HG03066 (cell line): ENCODE results near the gene MPZL1.

Experiments
- ATAC-seq: cut with Tn5 transposase; IDR thresholded peaks from one replicate; pipeline ENCODE4 v1.9.1; 2021; ENCODE audit warnings: low read depth; ENCODE audit not compliant: unreplicated experiment

The MPZL1 gene

DNA sequence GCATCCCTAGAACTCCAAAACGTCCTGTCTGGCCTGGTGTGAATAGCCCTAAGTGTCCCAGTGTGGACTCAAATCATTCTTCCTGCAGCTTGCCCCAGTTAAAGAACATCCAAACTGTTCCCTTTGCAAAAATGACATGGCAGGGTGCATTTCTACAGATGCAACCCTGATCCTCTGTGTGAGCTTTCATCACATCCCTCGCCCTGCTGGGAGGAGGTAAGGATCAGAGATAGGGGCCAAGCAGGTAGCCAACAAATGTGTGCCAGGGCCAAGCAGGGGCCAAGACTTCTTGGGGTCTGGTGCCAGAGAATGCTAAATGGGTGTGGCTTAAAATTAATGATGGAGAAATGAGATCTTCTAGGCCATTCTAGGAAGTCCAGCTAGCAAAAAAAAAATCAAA lies 27.1 kb upstream of the MPZL1 start:
- no peak for ATAC-seq

- no peak for ATAC-seq
These were observed 26.6 kb upstream of the MPZL1 start for GRCh38 chr1:167695147-167695546.

DNA sequence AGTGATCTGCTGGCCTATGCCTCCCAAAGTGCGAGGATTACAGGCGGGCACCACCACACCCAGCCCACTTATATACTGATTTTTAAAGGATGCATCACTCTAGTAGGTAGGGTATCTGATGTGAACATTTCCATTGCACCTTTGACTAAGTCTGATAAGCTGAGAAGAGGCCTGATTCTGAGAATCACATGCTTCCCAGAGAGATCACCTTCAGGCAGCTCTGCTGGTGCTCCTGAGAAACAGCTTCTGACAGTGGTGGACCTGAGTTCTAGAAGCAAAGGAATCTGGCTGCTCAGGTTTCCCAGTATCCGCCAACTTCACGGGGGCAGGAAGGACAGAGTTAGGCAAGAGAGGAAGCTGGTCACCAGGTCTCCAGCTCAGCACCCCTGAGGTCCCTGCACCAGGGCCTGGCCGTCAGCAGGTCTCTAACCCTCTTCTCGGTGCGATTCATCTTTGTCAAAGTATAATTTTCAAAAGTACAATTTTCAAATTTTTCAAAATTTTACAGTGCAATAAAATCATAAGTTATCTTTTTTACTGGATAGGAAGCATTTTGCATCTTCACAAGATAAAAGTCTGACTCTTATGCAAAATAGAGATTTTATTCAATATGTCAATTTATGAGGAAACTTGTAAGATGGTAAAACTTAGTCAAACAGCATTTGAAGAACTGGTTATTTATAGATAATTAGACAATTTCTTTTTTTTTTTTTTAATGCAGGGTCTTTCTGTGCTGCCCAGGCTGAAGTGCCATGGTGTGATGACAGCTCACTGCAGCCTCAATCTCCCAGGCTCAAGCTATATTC lies 25.8 kb upstream of the MPZL1 start:
- ATAC-seq = no peak

DNA sequence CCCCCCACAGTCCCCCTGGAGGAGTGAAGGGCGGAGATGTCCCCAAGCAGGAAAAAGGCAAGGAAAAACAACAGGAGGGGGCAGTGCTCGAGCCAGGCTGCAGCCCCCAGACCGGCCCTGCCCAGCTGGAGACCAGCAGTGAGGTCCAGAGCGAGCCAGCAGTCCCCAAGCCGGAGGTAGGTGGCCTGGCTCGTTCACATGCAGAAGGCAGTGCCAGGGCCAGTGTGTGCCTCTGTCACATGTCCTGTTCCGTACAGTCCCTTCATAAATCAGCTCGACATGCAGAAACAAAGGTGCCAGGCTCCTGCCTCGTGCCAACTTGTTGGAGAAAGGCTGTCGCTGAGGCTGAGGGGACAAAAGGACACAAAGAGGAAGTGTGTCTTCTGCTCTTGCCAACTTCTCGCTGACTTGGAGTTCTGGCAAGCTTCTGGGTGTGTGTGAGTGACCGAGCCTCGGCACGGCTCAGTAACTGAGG lies 24.1 kb upstream of the MPZL1 start:
- ATAC-seq = no peak

DNA sequence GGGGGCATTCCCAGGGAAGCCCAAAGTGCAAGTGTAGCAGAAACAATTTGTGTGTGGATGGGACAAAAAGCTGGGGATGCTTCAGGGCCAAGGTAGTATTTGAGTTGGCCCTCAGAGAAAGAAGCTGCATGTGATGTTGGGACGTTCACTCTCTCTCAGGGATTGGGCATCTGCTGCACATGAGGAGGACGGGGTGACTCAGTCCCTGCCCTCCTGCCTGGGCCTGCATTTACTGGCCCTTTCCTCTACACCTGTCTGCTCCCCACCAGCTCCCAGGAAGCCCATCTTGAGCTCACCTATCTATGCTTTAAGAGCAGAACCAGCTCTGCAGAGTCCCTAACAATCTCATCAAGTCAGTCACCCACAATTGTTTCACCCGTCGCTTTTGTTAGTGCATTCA lies 23.5 kb upstream of the MPZL1 start:
- no peak for ATAC-seq

DNA sequence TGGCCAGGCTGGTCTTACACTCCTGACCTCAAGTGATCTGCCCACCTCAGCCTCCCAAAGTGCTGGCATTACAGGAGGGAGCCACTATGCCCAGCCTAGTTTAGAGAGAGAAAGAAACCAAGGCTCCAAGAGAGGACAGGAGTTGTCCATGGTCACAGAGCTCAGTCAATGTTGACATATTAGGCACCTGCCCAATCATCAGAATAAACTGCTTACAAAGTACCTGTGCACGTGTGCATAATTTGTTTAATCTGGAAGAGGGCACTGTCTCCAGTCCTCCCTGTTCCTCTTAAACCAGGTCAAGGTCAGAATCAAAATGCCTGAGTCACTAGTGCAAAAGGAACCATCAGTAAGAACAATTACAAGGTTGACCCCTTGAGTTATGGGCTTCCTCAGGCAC lies 20.3 kb upstream of the MPZL1 start:
- no peak for ATAC-seq

- ATAC-seq = no peak
These were observed 18.2 kb upstream of the MPZL1 start for GRCh38 chr1:167703557-167703956.

- ATAC-seq = no peak
These were observed 17.1 kb upstream of the MPZL1 start for GRCh38 chr1:167704715-167705114.

- ATAC-seq = no peak
These were observed 16.5 kb upstream of the MPZL1 start for GRCh38 chr1:167705250-167705649.

GRCh38 chr1:167706363-167706762 lies 15.4 kb upstream of the MPZL1 start:
- no peak for ATAC-seq

DNA sequence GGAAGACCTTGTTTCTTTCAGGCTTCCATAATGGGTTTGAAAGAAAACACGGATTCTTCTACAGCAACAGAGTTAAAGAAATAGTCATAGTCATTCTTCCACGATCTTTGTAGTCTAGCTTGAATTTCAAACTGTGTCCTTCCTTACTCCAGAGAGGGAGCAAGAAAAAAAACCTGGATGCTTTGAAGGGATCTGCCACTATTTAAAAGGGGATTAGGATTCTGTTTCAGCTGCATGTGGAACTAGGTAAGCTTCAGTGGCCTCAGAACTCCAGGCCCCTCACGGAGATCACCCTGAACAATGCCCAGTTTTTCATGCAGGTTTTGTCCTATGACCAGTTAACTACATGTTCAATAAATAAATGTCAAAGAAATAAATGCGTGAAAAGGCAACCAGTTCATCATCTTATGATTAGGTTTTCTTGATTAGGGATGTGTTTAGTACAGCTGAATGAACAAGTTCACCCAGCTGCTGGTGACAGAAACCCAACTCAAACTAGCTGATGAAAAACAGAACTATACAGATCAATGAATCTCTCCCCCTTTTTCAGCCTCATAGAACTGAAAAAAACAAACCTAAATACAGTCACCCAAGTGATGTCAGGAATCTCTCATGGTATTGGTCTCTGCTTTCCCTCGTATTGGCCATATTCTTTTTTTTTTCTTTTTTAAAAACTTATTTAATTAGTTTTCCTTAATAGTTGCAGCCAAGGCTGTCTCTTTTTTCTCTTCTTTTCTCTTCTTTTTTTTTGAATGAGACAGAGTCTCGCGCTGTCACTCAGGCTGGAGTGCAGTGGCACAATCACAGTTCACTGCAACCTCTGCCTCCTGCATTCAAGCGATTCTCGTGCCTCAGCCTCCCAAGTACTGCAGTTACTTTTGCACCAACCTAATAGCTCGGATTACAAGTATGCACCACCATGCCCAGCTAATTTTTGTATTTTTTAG lies 14.6 kb upstream of the MPZL1 start:
- peak; percentile 50 for ATAC-seq

GRCh38 chr1:167707942-167708341 lies 13.8 kb upstream of the MPZL1 start:
- no peak for ATAC-seq

- ATAC-seq = no peak
These were observed 12.8 kb upstream of the MPZL1 start for GRCh38 chr1:167708940-167709389.

DNA sequence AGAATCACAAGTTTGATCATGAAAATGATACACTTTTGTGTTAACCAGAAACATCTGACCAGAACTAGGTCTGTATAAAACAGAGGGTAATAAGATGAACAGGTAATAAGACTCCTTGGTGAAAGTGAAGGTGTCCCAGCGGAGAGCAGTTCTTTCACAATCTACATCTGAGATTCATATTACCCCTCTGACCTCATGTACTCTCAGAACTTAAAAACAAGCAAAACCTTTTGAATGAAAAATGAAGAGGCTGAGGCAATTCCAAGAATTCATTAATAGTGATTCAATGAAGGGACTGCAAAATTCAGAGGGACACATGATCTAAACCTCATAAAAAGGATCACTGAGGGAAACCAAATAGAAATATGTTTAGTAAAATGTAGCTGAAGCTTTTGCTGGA lies 10.9 kb upstream of the MPZL1 start:
- no peak for ATAC-seq

DNA sequence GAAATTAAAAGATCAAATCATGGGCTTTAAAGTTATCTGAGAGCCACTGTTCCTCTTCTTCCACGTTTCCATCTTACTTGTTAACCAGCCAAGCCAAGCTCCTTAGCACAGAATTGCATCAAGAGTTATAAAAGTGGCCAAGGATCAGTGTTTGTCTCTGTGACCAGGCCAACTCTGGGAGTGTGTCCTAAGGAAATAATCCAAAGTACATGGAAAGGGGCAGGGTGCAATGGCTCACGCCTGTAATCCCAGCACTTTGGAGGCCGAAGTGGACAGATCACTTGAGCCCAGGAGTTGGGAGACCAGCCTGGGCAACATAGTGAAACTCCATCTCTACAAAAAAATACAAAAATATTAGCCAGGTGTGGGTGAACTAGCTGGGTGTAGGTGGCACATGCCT lies 10.0 kb upstream of the MPZL1 start:
- no peak for ATAC-seq

DNA sequence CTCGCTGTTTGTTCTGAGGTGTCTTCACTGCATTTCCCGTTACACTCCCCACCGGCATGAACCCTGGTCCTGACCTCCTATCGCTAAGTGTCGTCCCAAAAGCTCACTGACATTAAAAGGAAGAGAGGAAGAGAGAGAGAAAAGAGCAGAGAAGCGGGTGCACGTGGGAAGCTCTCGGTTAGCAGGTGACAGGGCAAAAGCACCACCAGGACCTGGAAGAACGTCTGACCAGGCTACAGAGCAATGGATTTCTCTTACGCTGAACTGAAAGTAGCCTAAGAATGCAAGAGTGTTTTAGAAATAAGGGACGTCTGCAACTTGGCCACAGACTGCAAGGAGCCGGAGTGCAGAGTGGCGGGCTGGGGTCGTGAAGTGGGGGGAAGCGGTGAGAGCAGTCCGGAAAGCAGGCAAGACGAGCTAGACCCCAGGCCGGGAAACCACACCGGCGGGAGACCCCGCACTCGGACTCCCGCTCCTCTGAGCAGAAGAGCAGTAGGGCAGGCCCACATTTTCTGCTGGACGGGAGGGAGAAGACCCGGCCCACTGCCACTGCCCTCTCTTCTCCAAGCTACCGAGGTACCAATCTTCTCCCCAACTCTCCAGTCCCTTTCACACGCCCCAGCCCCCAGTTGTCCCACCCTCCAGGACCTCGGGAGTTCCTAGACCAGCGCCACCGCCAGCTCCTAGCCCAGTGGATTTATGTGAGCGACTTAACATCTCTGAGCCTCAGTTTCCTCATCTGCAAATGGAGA lies 8.3 kb upstream of the MPZL1 start:
- no peak for ATAC-seq

DNA sequence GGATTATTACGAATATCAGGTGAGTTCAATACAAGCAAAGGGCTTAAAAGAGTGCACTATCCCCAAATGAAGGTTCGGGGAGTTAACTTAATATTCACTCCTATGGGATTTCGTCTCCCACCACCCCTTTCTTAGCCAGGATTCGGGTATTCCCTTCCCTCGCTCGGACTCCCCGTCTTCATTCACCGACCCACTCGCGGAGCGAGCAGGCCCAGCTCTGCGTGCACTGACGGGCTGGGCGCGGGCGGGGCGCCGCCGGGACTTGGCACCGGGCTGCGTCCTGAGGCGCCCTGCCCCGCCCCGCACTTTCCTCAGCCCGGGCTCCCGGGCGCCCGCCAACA lies 7.7 kb upstream of the MPZL1 start:
- ATAC-seq = peak; percentile 50

DNA sequence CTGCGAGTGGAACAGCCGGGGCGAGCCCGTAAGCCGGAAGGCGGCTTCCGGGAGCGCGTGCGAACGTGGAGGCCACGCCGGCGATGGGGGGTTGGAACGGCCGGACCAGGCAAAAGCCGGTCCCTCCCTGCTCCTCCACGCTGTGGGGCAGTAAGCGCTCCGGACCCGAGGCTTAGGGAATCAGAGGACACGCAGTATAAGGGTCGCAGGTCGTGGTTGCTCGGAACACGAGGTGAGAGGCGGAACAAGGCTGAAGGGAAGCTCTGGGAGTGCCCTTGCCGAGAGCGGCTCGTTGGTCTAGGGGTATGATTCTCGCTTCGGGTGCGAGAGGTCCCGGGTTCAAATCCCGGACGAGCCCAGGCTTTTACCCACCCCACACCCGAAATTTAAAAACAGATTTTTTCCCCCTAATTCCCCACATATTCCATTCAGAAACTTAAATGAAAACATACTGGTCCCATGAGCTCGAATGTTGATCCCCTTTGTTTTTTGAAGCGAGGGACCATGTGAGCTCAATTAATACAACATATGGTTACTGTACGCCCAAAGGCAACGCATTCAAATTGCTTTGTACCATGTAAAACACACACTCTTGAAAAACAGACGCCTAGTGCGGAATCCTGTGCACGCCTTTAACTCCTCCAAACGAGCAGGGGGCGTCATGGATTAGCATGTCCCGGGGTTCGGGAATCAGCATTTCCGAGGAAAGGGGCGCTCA lies 7.2 kb upstream of the MPZL1 start:
- ATAC-seq = peak; percentile 53

DNA sequence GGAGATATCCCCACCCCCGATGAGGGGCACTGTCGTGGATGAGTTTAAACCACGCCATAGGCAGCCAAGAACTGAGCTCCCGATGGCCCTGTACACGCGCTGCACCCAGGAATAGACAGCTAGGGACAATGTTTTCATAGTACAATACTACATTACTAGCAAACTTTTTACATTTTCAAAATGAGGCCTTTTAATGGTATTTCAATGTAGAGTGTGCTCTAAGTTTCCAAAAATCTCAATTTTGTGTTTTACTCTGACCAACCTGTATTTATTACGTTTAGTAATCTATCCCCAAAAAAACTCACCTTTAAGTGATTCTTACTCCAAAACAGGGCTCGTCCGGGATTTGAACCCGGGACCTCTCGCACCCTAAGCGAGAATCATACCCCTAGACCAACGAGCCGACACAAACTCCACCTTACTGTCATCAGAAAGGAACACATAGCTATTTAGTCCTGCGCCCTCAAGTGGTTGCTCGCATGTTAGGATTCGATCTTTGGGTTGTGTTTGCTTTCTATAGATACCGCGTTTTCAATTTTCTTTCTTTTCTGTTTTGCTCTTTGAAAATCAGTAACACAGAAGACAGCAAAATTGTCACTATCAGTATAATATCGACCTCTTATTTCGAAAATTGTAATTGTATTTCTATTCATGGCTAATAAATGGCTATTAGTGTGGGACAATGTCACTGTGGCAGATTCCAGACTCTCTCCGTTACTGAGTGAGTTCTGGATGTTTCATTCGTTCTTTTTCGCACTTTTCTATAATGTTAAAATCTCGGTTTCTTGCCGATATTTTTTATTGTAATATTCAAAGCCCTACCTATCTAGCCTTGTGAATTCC lies 6.4 kb upstream of the MPZL1 start:
- ATAC-seq = peak; percentile 23

DNA sequence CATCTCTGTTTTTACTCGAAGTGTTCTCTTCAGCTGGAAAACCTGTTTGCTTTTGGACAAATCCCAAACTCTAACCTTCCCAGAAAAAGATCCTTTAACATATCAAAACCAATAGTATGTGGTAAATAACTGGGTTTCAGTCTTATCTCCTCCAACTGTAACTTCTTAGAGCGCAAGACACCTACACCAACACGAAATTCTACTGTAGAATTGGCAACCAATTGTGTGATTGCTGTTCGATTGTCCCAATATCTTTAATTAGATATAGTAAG lies 5.8 kb upstream of the MPZL1 start:
- ATAC-seq = no peak
